ENCODE data around the gene TRUB2. TPM values are rescaled to one million over a fixed set of nuclear protein-coding genes. Genes with fewer than 3 reads are reported as not detected.

Gene TRUB2
- total and polyA plus RNA-seq, 2 donors (not counting 3 experiments of a cell fraction or from before 2014, with no cell fraction given) = 21.1 to 39.3 TPM

DNA sequence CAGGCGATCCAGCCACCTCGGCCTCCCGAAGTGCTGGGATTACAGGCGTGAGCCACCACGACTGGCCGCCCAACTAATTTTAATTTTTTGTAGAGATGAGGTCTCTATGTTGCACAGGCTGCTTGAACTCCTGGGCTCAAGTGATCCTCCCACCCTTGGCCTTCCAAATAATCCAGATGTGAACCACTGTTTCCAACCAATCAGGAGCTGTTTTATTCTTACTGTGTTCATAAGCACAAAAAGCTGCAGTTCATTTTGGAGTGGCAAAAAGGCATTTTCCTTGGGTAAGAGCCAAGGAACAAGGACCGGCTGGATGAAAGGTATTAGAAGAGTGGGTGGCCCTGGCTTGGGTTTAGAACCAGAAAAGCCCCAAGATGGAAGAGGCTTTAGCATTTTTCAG lies 12.9 kb upstream of the TRUB2 start:
- FAIRE-seq (no peak), DNase-seq (ENCODE audit: low read depth, low spot score) (no peak)
- H3K27me3 ChIP-seq (ENCODE audit: control insufficient read depth in 2 of 2, insufficient read depth in 2 of 2, low read length in 2 of 2) = no peaks in the 10 kb centered on the region
- H3K4me1 ChIP-seq (ENCODE audit: control insufficient read depth, extremely low read depth, insufficient read depth, low read length) = no peaks in the 10 kb centered on the region
- H3K27ac ChIP-seq (ENCODE audit: insufficient read depth, low read depth, low read length) = no peak overlapping the region
- H3K9me3 ChIP-seq (replicated peaks; ENCODE audit: control insufficient read depth, insufficient read depth, low read length) = no peaks in the 10 kb centered on the region
- BruUV-seq (replicated peaks) = no TSS peak
- H3K79me2 ChIP-seq (ENCODE audit: control insufficient read depth, insufficient read depth, low read length) = no peaks in the 10 kb centered on the region
- H2AFZ ChIP-seq (ENCODE audit: low read depth, low read length) = no peak overlapping the region
- peaks cover 0 to 8% of the 10 kb centered on the region in 2 experiments for H3K36me3 ChIP-seq (ENCODE audit: control insufficient read depth in 2 of 2, extremely low read depth in 1 of 2, insufficient read depth in 2 of 2, low read length in 2 of 2)
- ChIA-PET CTCF (interaction anchor here (2.8 kb wide), 1 partner anchor 40 kb away, joined by 11 read pairs; no protein-coding TSS in a partner anchor), POLR2A (no interaction called here)
- no peak overlapping the region for H3K4me2 ChIP-seq (ENCODE audit: insufficient read depth, low read length)
- no peaks in the 10 kb centered on the region for H4K20me1 ChIP-seq (replicated peaks; ENCODE audit: control insufficient read depth, extremely low read depth, insufficient read depth, low read length)
- no peaks in the 10 kb centered on the region for H3K9me1 ChIP-seq (replicated peaks; ENCODE audit: control insufficient read depth, extremely low read depth, insufficient read depth, low read length)
- no peak overlapping the region for H3K4me3 ChIP-seq (replicated peaks in 1 of 3; ENCODE audit: insufficient read depth in 1 of 3, low read depth in 1 of 3, low read length in 3 of 3)
- dilution Hi-C loops (cut with MboI; ENCODE audit: extremely low pct_ligation_motif_present, low sequenced_read_pairs) = no loop called here
- intact Hi-C loops (cut with micrococcal nuclease) = no loop called here
- TF ChIP-seq POLR2AphosphoS5 (IDR thresholded peaks at IDR 0.05; ENCODE audit: insufficient read depth, low read depth, low read length) (no peak), MYC (IDR thresholded peaks at IDR 0.05; ENCODE audit: low read depth, low read length) (no peak), FOS (IDR thresholded peaks at IDR 0.05; ENCODE audit: borderline replicate concordance, insufficient read depth, low read length) (no peak), EZH2 (IDR thresholded peaks at IDR 0.05; ENCODE audit: borderline replicate concordance, low read depth, low read length, severe bottlenecking) (no peak), JUN (IDR thresholded peaks at IDR 0.05; ENCODE audit: borderline replicate concordance, insufficient read depth, insufficient read length, low read depth) (no peak), GATA2 (IDR thresholded peaks at IDR 0.05; ENCODE audit: insufficient read depth, insufficient read length, low read depth, low read length) (no peak), POLR2A (IDR thresholded peaks at IDR 0.05; ENCODE audit: low read depth, low read length) (no peak)
- TF ChIP-seq, protein P1, sequence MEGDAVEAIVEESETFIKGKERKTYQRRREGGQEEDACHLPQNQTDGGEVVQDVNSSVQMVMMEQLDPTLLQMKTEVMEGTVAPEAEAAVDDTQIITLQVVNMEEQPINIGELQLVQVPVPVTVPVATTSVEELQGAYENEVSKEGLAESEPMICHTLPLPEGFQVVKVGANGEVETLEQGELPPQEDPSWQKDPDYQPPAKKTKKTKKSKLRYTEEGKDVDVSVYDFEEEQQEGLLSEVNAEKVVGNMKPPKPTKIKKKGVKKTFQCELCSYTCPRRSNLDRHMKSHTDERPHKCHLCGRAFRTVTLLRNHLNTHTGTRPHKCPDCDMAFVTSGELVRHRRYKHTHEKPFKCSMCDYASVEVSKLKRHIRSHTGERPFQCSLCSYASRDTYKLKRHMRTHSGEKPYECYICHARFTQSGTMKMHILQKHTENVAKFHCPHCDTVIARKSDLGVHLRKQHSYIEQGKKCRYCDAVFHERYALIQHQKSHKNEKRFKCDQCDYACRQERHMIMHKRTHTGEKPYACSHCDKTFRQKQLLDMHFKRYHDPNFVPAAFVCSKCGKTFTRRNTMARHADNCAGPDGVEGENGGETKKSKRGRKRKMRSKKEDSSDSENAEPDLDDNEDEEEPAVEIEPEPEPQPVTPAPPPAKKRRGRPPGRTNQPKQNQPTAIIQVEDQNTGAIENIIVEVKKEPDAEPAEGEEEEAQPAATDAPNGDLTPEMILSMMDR (IDR thresholded peaks at IDR 0.05; ENCODE audit: extremely low read depth in 1 of 2, insufficient read depth in 1 of 2, low read depth in 1 of 2, low read length in 2 of 2) = no peak
- TF ChIP-seq, protein P2, sequence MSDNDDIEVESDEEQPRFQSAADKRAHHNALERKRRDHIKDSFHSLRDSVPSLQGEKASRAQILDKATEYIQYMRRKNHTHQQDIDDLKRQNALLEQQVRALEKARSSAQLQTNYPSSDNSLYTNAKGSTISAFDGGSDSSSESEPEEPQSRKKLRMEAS (IDR thresholded peaks at IDR 0.05; ENCODE audit: insufficient read depth, insufficient read length) = no peak
- H3K9ac ChIP-seq (replicated peaks; ENCODE audit: extremely low read depth, insufficient read depth, low read length) = no peak overlapping the region

Data from endothelial cell of umbilical vein (primary cell).